Measurements from ENCODE around the gene MSH4. TPM values are rescaled to one million over a fixed set of nuclear protein-coding genes. Genes with fewer than 3 reads are reported as not detected.
A peak's percentile ranks its signal among the peaks of the same experiment; 100 is the strongest.
"Not testable (repeated sequence)": the region's sequence is repeated elsewhere in the genome, so short reads cannot be mapped to it uniquely, and the experiment has no call there.

Gene MSH4
- 0.13 TPM in 1 of 2 replicates, not detected in the other for total RNA-seq (2014; rRNA removed; shearing (Covaris generic))
- 0.03 TPM in 1 of 2 replicates, not detected in the other for polyA plus RNA-seq (2015; cell fraction: cytosol; rRNA removed)
- polyA plus RNA-seq (2015; cell fraction: nucleus; rRNA removed) = not detected in 2 replicates

- DNase-seq (ENCODE audit: low read depth) = no peak
These were observed at the start of gene MSH4 for GRCh38 chr1:75796376-75797272. Gene MSH4 (plus strand): TSS chr1:75796882. CDS start chr1:75796986, 104 bp downstream.

DNA sequence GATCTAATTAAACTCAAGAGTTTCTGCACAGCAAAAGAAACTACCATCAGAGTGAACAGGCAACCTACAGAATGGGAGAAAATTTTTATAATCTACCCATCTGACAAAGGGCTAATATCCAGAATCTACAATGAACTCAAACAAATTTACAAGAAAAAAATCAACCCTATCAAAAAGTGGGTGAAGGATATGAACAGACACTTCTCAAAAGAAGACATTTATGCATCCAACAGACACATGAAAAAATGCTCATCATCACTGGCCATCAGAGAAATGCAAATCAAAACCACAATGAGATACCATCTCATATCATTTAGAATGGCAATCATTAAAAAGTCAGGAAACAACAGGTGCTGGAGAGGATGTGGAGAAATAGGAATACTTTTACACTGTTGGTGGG lies 39.5 kb upstream of the MSH4 start:
- DNase-seq (ENCODE audit: low read depth) = not testable (repeated sequence)

GRCh38 chr1:75758543-75758942 lies 38.1 kb upstream of the MSH4 start:
- not testable (repeated sequence) for DNase-seq (ENCODE audit: low read depth)

DNA sequence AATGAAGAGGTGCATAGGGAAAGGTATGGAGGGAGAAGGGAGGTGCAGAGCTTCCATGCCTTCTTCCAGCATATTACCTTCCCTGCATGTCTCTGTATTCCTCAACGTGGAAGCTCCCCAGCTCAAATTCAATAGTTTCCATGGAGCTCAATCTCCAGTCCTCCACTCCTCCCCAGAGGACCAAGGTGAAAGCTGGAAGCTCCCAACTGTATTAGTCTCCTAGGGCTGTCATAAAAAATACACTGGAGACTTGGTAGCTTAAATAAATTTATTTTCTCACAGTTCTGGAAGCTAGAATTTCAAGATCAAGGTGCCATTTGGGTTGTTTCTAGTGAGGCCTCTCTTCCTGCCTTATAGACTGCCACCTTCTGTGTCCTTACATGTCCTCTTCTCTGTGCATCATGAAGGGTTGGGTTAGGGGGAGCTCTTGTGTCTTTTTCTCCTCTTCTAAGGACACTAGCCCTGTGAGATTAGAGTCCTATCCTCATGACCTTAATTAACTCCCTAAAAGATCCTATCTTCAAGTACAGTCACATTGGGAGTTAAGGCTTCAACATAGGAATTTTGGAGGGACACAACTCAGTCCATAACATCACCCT lies 32.5 kb upstream of the MSH4 start:
- no peak for DNase-seq (ENCODE audit: low read depth)

- DNase-seq (ENCODE audit: low read depth) = peak; percentile 80
These were observed 30.9 kb upstream of the MSH4 start for GRCh38 chr1:75765697-75766355.

GRCh38 chr1:75768016-75768415 lies 28.7 kb upstream of the MSH4 start:
- DNase-seq (ENCODE audit: low read depth) = no peak

GRCh38 chr1:75770761-75771160 lies 25.9 kb upstream of the MSH4 start:
- DNase-seq (ENCODE audit: low read depth) = no peak

GRCh38 chr1:75771978-75772377 lies 24.7 kb upstream of the MSH4 start:
- DNase-seq (ENCODE audit: low read depth) = no peak

GRCh38 chr1:75777812-75778211 lies 18.9 kb upstream of the MSH4 start:
- DNase-seq (ENCODE audit: low read depth) = not testable (repeated sequence)

- not testable (repeated sequence) for DNase-seq (ENCODE audit: low read depth)
These were observed 18.0 kb upstream of the MSH4 start for GRCh38 chr1:75778694-75779093.

DNA sequence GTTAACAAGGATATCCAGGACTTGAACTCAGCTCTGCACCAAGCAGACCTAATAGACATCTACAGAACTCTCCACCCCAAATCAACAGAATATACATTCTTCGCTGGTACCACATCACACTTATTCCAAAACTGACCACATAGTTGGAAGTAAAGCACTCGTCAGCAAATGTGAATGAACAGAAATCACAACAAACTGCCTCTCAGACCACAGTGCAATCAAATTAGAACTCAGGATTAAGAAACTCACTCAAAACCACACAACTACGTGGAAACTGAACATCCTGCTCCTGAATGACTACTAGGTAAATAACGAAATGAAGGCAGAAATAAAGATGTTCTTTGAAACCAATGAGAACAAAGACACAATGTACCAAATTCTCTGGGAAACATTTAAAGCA lies 16.5 kb upstream of the MSH4 start:
- not testable (repeated sequence) for DNase-seq (ENCODE audit: low read depth)

DNA sequence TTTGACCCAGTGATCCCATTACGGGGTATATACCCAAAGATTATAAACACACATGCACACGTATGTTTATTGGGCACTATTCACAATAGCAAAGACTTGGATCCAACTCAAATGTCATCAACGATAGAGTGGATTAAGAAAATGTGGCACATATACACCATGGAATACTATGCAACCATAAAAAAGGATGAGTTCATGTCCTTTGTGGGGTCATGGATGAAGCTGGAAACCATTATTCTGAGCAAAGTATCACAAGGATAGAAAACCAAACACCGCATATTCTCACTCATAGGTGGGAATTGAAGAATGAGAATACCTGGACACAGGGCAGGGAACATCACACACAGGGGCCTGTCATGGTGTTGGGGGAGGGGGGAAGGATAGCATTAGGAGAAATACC lies 12.8 kb upstream of the MSH4 start:
- DNase-seq (ENCODE audit: low read depth) = not testable (repeated sequence)

- DNase-seq (ENCODE audit: low read depth) = no peak
These were observed 11.2 kb upstream of the MSH4 start for GRCh38 chr1:75785320-75785982.

- DNase-seq (ENCODE audit: low read depth) = peak; percentile 92
These were observed 10.5 kb upstream of the MSH4 start, which contains the start of gene RABGGTB for GRCh38 chr1:75785983-75786853. Gene RABGGTB (plus strand): TSS chr1:75786256. CDS start chr1:75786272, 16 bp downstream.

- DNase-seq (ENCODE audit: low read depth) = no peak
These were observed 9.7 kb upstream of the MSH4 start for GRCh38 chr1:75786901-75787493.

GRCh38 chr1:75787524-75787923 lies 9.2 kb upstream of the MSH4 start:
- DNase-seq (ENCODE audit: low read depth) = no peak

GRCh38 chr1:75789988-75790387 lies 6.7 kb upstream of the MSH4 start:
- no peak for DNase-seq (ENCODE audit: low read depth)

DNA sequence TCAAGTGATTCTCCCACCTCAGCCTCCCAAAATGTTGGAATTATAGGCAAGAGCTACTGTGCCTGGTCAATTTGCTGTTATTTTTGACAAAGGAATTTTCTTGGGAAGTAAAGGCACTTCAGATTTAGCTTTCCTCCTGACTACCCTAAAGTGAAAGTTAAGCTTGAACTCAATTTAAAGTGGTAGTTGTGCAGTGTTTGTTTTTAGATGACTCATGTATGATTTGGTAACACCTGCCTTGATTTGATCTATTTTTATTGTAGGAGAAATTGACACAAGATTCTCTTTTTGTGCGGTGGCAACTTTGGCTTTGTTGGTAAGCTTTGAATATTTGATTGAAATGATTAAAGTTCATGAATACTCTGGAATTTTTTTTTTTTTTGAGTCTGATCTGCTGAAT lies 5.7 kb upstream of the MSH4 start:
- peak; percentile 55 for DNase-seq (ENCODE audit: low read depth)

DNA sequence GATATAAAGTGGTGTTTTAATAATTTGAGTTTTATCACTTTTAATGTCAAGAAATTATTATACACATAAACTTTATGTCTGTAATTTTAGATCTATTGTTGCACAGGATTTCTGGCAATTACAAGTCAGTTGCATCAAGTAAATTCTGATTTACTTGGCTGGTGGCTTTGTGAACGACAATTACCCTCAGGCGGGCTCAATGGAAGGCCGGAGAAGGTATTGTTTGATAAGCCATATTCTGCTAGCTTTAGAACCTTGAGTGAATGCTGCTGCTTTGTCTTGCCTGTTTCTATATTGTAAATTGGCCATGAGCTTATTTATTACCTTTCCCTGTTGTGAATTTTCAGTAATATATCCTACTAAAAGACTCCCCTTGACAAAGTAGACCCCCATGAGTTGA lies 4.6 kb upstream of the MSH4 start:
- no peak for DNase-seq (ENCODE audit: low read depth)

DNA sequence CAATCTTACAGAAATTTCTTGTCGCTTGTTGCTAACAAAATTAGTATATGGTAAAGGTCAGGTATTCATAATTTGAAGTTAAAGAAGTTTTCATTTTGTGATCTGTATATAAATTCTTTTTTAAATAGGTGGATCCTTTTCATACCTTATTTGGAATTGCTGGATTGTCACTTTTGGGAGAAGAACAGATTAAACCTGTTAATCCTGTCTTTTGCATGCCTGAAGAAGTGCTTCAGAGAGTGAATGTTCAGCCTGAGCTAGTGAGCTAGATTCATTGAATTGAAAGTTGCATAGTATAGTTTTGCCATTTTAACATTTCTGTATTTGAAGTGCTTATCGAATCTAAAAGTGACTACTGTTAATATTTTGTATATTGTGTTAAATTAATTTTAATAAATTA lies 2.3 kb upstream of the MSH4 start:
- no peak for DNase-seq (ENCODE audit: low read depth)
